Neutrophil (primary cell): Measurements from ENCODE around the gene PCSK2.

Experiments
- H3K27ac ChIP-seq: fragments of 200-600 bp; sonication (generic); 2 replicates; pipeline ENCODE4 v1.5.1; 2016; ENCODE audit warnings: mild to moderate bottlenecking, moderate library complexity
- H3K27me3 ChIP-seq: fragments of 200-600 bp; sonication (generic); 2 replicates; pipeline ENCODE4 v1.6.0; 2016; ENCODE audit warnings: mild to moderate bottlenecking
- H3K36me3 ChIP-seq: fragments of 200-600 bp; sonication (generic); 2 replicates; pipeline ENCODE4 v1.5.1; 2017
- H3K4me1 ChIP-seq, 2 experiments: fragments of 200-600 bp in 1 of 2; sonication (generic) in 1 of 2; 1 replicate in 1 of 2; 2 replicates in 1 of 2; pipeline versions ENCODE4 v1.5.1 to v1.6.1; 2013 to 2016; ENCODE audit warnings: low read depth in 1 of 2, low read length in 1 of 2, mild to moderate bottlenecking in 1 of 2, moderate library complexity in 1 of 2; ENCODE audit not compliant: control insufficient read depth in 1 of 2, insufficient read depth in 1 of 2
- H3K4me3 ChIP-seq, 2 experiments: fragments of 200-600 bp in 1 of 2; sonication (generic) in 1 of 2; 1 replicate in 1 of 2; 2 replicates in 1 of 2; pipeline ENCODE4 v1.5.1; 2013 to 2016; ENCODE audit warnings: low read depth in 1 of 2, low read length in 1 of 2, mild to moderate bottlenecking in 1 of 2, moderate library complexity in 1 of 2
- H3K9me3 ChIP-seq: fragments of 200-600 bp; sonication (generic); 2 replicates; pipeline ENCODE4 v1.5.1; 2016
- CTCF ChIP-seq: fragments of 200-600 bp; sonication (generic); IDR thresholded peaks from 2 replicates; pipeline ENCODE4 v1.5.1; 2016; ENCODE audit warnings: antibody characterized with exemption

PCSK2 gene

GRCh38 chr20:17385798-17386197 lies 159.0 kb downstream of the PCSK2 start:
- H3K9me3 ChIP-seq: no peaks in the 10 kb centered on the region
- no peaks in the 10 kb centered on the region for H3K36me3 ChIP-seq
- no peaks in the 10 kb centered on the region for H3K27me3 ChIP-seq
- H3K4me1 ChIP-seq: no peaks in the 10 kb centered on the region
- no peak overlapping the region for H3K4me3 ChIP-seq
- TF ChIP-seq CTCF: no peak
- H3K27ac ChIP-seq: no peak overlapping the region

- Histone ChIP-seq H3K4me1 (no peaks in the 10 kb centered on the region), H3K4me3 (no peak overlapping the region), H3K27ac (no peak overlapping the region), H3K27me3 (no peaks in the 10 kb centered on the region), H3K36me3 (no peaks in the 10 kb centered on the region), H3K9me3 (no peaks in the 10 kb centered on the region)
- TF ChIP-seq CTCF: no peak
These were observed 163.8 kb downstream of the PCSK2 start for GRCh38 chr20:17390655-17391054.

- no peaks in the 10 kb centered on the region for H3K4me1 ChIP-seq
- no peak overlapping the region for H3K4me3 ChIP-seq
- no peaks in the 10 kb centered on the region for H3K27me3 ChIP-seq
- no peaks in the 10 kb centered on the region for H3K9me3 ChIP-seq
- H3K27ac ChIP-seq: no peak overlapping the region
- H3K36me3 ChIP-seq: no peaks in the 10 kb centered on the region
- no peak for TF ChIP-seq CTCF
These were observed 164.4 kb downstream of the PCSK2 start for GRCh38 chr20:17391127-17391771.

GRCh38 chr20:17394411-17394810 lies 167.6 kb downstream of the PCSK2 start:
- no peak for TF ChIP-seq CTCF
- Histone ChIP-seq H3K9me3 (no peaks in the 10 kb centered on the region), H3K4me3 (no peak overlapping the region), H3K36me3 (no peaks in the 10 kb centered on the region), H3K4me1 (no peaks in the 10 kb centered on the region), H3K27ac (no peak overlapping the region), H3K27me3 (no peaks in the 10 kb centered on the region)

- Histone ChIP-seq H3K4me1 (no peaks in the 10 kb centered on the region), H3K4me3 (no peak overlapping the region), H3K27ac (no peak overlapping the region), H3K36me3 (no peaks in the 10 kb centered on the region), H3K9me3 (no peaks in the 10 kb centered on the region), H3K27me3 (no peaks in the 10 kb centered on the region)
- no peak for TF ChIP-seq CTCF
These were observed 168.9 kb downstream of the PCSK2 start for GRCh38 chr20:17395729-17396128.
